ENCODE measurements around the gene CDADC1. TPM values are rescaled to one million over a fixed set of nuclear protein-coding genes. Genes with fewer than 3 reads are reported as not detected.

CDADC1 gene
- total RNA-seq, 1 donor from 2014 or later: 8.3 TPM

Other genes starting within 250 kb of the CDADC1 start
- gene MLNR, start 27.6 kb upstream of the CDADC1 start, total RNA-seq: not detected
- gene CAB39L, start 196.1 kb downstream of the CDADC1 start, total RNA-seq: 2.4 TPM
- gene SETDB2, start 196.3 kb downstream of the CDADC1 start, total RNA-seq: 4.9 TPM
- 11.7 TPM for gene PHF11, start 248.0 kb downstream of the CDADC1 start, total RNA-seq